Small intestine (tissue), 7 donors: ENCODE measurements around the gene TIMP4. TPM values are rescaled to one million over a fixed set of nuclear protein-coding genes. Genes with fewer than 3 reads are reported as not detected.

Source experiments
- DNase-seq, 2 donors: peaks; one replicate each; pipeline versions ENCODE4 v3.0.0 to v3.0.0-alpha.2; 2013
- FAIRE-seq: peaks from 2 replicates; lab custom pipeline; 2012; peaks lifted over from hg19 to GRCh38; lab: Jason Lieb, UNC
- H3K27ac ChIP-seq, 3 donors: one replicate each; pipeline ENCODE4 v1.5.1; 2013; ENCODE audit warnings: low read length in 2 of 3, mild to moderate bottlenecking in 2 of 3, control low read depth in 1 of 3, inconsistent platforms in 1 of 3, low read depth in 1 of 3, moderate library complexity in 1 of 3
- H3K27me3 ChIP-seq, 3 donors: one replicate each; pipeline ENCODE4 v1.6.1; 2013; ENCODE audit warnings: low read length in 3 of 3, inconsistent platforms in 1 of 3; ENCODE audit not compliant: control insufficient read depth in 3 of 3, insufficient read depth in 3 of 3
- H3K36me3 ChIP-seq, 3 donors: one replicate each; pipeline ENCODE4 v1.6.1; 2013; ENCODE audit warnings: low read length in 3 of 3, inconsistent platforms in 1 of 3, low read depth in 1 of 3, mild to moderate bottlenecking in 1 of 3, moderate library complexity in 1 of 3; ENCODE audit not compliant: control insufficient read depth in 3 of 3, insufficient read depth in 2 of 3
- H3K4me1 ChIP-seq, 3 donors: one replicate each; pipeline ENCODE4 v1.6.1; 2013; ENCODE audit warnings: low read length in 2 of 3, inconsistent platforms in 1 of 3, low read depth in 1 of 3, mild to moderate bottlenecking in 1 of 3, moderate library complexity in 1 of 3; ENCODE audit not compliant: control insufficient read depth in 3 of 3, insufficient read depth in 2 of 3
- H3K4me3 ChIP-seq, 3 donors: one replicate each; pipeline ENCODE4 v1.5.1; 2013; ENCODE audit warnings: low read length in 3 of 3, control low read depth in 1 of 3, inconsistent platforms in 1 of 3, low read depth in 1 of 3, mild to moderate bottlenecking in 1 of 3, moderate library complexity in 1 of 3
- H3K9me3 ChIP-seq, 2 donors: one replicate each; pipeline ENCODE4 v1.6.1; 2013; ENCODE audit warnings: low read depth in 1 of 2, low read length in 1 of 2; ENCODE audit not compliant: control insufficient read depth in 2 of 2, insufficient read depth in 1 of 2
- WGBS, 3 donors: extraction: QIAGEN DNeasy Blood & Tissue Kit; methylation state at CpG; one replicate each; pipeline ENCODE4 v1.1.7; 2013; 5-methylcytosine and 5-hydroxymethylcytosine counted together
- polyA plus RNA-seq, 4 donors: library from polyadenylated mRNA; stranded (reverse) in 3 of 4; unstranded in 1 of 4; fragments of 200-250 nt in 3 of 4; fragments of 120-200 nt in 1 of 4; gene quantifications; one replicate each; pipeline versions ENCODE4 v1.2.1 to v1.2.3, GENCODE V29; 2013
- donor health status: healthy with polysubstance abuse.
- donor health status: control.
- donor health status: control.
- donor health status: Bipolar disorder and iron deficiency.
- donor health status: healthy.

TIMP4 gene
- polyA plus RNA-seq, 4 donors: 0.64 to 17.8 (median 2.3) TPM

DNA sequence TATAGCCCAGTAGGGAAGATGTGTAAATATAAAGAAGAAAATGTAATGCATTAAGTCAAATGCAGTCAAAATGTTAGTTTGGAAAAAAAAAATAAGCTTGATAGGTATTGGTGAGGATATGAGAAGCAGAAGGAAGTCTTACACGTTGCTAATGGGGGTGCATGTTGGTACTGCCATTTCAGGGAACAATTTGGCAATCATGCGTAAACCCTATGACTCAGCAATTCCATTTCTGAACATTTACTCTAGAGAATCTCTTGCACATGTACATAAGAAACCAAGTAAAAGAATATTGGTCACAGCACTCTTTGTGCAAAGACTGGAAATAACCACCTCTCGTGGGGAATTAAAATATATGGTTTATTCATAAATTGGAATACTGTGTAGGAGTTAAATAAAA lies 35.5 kb upstream of the TIMP4 start:
- Histone ChIP-seq H3K27ac (no peak overlapping the region), H3K36me3 (no peaks in the 10 kb centered on the region), H3K4me1 (peaks cover 0 to 8% (median 3%) of the 10 kb centered on the region in 3 donors), H3K9me3 (no peaks in the 10 kb centered on the region), H3K4me3 (no peak overlapping the region), H3K27me3 (no peaks in the 10 kb centered on the region)
- FAIRE-seq: no peak
- peak in 1 of 2 donors; percentile 36 for DNase-seq
- 41 to 43% (median 41%) methylated on average over 3 of the region's 3 CpGs for WGBS, 3 donors

DNA sequence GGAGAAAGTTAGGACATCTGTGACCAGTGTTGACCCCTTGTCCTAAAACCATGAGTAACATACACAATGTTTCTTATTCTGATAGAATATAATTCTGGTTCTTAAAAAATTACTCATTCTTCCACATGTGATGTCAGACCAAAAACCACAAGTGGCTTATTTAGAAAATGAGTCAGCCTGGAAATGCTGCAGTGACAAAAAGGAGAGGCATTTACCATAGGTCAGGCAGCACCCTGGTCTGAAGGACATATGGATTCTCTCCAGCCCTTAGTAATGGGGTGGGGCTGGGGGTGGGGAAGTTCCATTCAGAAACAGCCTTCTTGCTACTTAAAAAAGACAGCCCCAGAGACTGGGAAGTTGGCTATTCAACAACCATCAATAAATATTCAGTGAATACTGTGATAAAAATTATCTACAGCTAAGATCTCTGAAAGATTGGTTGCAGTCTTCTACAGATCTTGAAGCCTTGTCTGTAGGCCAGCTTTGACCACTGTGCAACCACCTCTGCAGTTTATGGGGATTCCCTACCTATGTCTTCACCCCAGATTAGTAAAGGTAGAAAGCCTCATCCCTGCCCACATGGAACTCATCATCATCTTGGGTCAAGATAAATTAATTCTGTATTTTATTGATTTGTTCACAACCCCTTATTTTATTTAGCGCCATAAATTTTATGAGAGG lies 34.9 kb upstream of the TIMP4 start:
- H3K36me3 ChIP-seq: no peaks in the 10 kb centered on the region
- peak overlapping the region in 1 of 3 donors; percentile 65 for H3K27ac ChIP-seq
- peak in 1 of 2 donors; percentile 76 for DNase-seq
- H3K4me1 ChIP-seq: peaks cover 0 to 8% (median 3%) of the 10 kb centered on the region in 3 donors
- 27 to 72% (median 51%) methylated on average over 1 of the region's 1 CpG for WGBS, 3 donors
- no peaks in the 10 kb centered on the region for H3K9me3 ChIP-seq
- H3K27me3 ChIP-seq: no peaks in the 10 kb centered on the region
- no peak for FAIRE-seq
- no peak overlapping the region for H3K4me3 ChIP-seq

DNA sequence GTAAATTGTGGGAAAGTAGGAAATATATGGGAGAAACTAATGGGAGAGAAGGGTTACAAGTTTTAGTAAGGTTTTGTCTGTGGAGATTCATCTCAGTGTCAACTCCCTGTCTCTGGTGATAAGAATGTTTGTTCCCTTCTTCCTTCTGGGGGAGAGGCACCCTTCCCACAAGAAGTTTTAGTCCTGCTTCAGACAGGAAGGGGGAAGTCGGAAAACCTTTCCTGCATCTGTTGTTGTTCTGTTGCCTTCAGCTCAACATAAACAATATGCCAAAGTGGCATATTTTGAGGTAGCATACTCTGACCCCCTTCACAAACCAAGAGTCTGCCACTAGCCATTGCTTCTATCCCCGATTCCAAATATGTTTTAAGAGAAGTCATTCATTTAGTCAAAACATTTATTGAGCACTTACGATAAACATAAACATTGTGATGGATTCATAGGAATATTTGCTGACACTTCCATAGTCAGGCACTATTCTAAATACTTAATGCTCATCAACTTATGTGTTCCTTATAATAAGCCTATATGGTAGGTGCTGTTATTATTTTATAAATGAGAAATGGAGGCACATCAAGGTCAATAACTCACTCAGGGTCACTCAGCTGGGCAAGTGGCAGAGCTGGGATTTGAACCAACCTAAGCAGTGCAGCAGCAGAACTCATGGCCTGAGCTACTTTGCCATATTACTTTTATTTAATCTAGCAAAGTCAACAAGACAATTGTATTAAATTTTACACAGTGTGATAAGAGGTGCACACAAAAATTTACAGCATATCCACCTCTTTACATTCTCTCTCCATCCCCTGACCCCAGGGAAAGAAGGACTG lies 34.2 kb upstream of the TIMP4 start:
- Histone ChIP-seq H3K9me3 (no peaks in the 10 kb centered on the region), H3K4me3 (no peak overlapping the region), H3K36me3 (no peaks in the 10 kb centered on the region), H3K4me1 (peaks cover 3 to 8% (median 4%) of the 10 kb centered on the region in 3 donors), H3K27me3 (no peaks in the 10 kb centered on the region), H3K27ac (peak overlapping the region in 1 of 3 donors; percentile 60)
- FAIRE-seq (no peak), DNase-seq (no peak)
- WGBS, 3 donors: 75 to 95% (median 87%) methylated on average over 3 of the region's 3 CpGs

DNA sequence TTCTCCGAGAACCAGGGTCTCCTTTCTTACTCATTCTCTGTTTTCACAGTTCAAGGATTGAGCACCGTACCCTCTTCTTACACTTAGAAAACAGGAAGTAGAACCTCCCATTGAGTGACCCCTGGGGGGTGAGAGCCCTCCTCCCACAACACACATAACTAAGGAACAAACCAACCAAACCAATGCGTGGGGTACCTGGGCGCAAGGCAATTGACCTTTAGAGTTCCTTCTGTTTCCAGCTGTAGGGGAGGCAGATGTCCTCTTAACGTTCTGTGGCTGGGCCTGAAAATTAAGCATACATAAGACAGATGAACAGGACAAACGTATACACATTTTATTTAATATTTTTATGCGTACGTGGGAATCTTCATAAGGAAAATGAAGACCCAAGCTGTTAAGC lies 33.5 kb upstream of the TIMP4 start:
- DNase-seq (no peak), FAIRE-seq (no peak)
- peaks cover 3 to 8% (median 4%) of the 10 kb centered on the region in 3 donors for H3K4me1 ChIP-seq
- H3K27me3 ChIP-seq: no peaks in the 10 kb centered on the region
- H3K4me3 ChIP-seq: no peak overlapping the region
- no peaks in the 10 kb centered on the region for H3K36me3 ChIP-seq
- WGBS, 3 donors: 85 to 97% (median 93%) methylated on average over 8 of the region's 8 CpGs
- H3K9me3 ChIP-seq: no peaks in the 10 kb centered on the region
- no peak overlapping the region for H3K27ac ChIP-seq

DNA sequence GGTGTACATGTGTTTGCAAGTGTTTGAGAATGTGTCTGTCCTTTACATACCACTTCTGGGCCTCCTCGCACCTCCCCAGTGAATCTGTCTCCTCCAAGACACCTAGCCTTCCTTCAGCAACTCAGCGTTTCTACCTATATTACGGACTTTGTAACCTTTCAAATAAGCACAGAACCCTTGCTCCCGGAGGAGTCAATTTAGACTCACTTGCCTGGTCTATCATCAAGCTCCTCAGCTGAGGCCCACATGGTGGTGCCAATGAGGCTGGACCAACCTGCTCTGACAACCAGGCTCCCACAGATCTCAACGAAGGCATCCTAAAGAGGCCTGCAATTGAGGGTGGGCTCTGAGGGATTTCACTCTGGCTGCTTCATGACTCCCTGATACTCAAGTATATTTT lies 32.8 kb upstream of the TIMP4 start:
- 44 to 75% (median 55%) methylated on average over 5 of the region's 5 CpGs for WGBS, 3 donors
- FAIRE-seq: no peak
- H3K36me3 ChIP-seq: no peaks in the 10 kb centered on the region
- H3K27me3 ChIP-seq: no peaks in the 10 kb centered on the region
- peaks cover 3 to 8% (median 4%) of the 10 kb centered on the region in 3 donors for H3K4me1 ChIP-seq
- H3K4me3 ChIP-seq: no peak overlapping the region
- DNase-seq: peak; percentile 26 to 66
- H3K9me3 ChIP-seq: no peaks in the 10 kb centered on the region
- no peak overlapping the region for H3K27ac ChIP-seq

DNA sequence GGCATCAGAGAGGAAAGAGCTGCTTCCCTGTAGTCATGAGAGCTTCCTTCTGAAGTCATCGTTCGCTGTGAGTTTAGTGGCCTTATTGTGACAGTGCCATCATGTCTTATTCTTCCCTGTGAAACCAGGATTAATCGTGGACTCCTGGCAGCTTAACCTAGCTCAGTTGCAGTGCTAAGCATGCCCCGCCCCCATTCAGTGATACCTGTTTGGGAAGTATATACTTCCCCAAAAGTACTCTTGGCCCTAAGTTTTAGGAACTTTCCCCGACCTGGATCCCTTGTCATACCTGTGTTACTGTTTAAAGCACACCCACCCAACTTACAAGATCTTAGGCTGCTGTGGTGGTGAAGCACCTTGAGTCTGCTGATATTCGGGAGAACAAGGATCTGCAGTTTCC lies 32.1 kb upstream of the TIMP4 start:
- no peak overlapping the region for H3K4me3 ChIP-seq
- no peaks in the 10 kb centered on the region for H3K36me3 ChIP-seq
- no peaks in the 10 kb centered on the region for H3K27me3 ChIP-seq
- peaks cover 3 to 8% (median 4%) of the 10 kb centered on the region in 3 donors for H3K4me1 ChIP-seq
- no peak for DNase-seq
- no peak overlapping the region for H3K27ac ChIP-seq
- WGBS, 3 donors: 84 to 91% (median 90%) methylated on average over 6 of the region's 6 CpGs
- no peaks in the 10 kb centered on the region for H3K9me3 ChIP-seq
- FAIRE-seq: no peak

DNA sequence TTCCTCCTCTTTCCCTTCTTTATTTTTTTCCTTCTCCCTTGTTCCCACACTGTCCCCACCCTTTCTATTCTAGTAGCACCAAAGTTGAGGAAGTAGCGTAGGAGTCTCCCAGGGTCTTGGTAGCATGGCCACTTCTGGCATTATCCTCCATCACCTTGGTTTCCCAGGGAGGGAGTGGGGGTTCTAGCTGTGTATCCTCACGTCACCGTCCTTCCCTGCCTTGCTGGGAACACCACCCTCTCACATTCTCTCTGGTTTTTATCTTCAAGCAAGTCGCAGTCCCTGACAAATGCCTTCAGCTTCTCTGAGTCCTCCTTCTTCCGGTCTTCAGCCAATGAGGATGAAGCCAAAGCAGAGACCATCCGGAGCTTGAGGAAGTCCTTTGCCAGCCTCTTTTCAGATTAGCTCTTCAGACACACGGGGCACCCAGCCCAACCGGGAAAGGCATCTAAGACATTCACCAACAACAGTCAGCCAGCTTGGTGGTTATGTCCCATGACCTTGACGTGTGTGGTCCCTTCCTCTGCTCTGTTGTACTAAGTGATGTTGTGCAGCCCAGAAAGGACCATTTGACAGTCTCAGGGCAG lies 31.6 kb upstream of the TIMP4 start:
- FAIRE-seq: no peak
- no peaks in the 10 kb centered on the region for H3K9me3 ChIP-seq
- H3K4me3 ChIP-seq: no peak overlapping the region
- H3K4me1 ChIP-seq: peaks cover 3 to 8% (median 4%) of the 10 kb centered on the region in 3 donors
- no peaks in the 10 kb centered on the region for H3K27me3 ChIP-seq
- WGBS, 3 donors: 91 to 96% (median 95%) methylated on average over 9 of the region's 9 CpGs
- DNase-seq: no peak
- no peak overlapping the region for H3K27ac ChIP-seq
- H3K36me3 ChIP-seq: no peaks in the 10 kb centered on the region

DNA sequence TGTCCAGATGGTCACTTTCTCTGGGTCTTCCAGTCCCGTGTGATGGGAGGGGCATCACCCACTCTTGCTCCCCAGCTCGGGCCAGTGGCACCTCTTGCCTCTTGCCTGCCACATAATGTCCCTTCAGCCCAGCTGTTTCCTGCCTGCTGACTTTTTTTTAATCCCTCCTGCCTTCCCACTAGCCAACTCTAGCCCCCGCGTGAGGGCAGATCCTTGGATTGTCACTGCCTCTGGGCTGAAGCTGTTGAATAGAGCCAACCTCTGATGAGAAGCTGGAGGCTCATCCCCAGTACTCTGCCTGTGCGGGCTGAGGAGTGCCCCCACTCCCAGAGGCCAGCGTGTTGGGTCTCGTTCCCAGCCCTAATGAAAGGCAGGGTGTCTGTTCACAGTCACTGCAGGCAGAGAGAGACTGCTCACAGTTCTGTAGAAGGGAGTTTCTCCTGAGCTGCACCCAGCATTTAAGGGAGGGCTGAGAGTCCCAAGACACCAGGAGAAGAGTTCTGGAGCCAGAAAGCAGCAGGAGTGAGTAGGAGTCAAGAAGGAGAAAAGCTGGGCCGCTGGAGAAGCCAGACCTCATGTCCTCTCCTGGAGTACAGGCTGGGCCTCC lies 30.1 kb upstream of the TIMP4 start:
- Histone ChIP-seq H3K36me3 (no peaks in the 10 kb centered on the region), H3K9me3 (no peaks in the 10 kb centered on the region), H3K4me1 (peaks cover 3 to 9% (median 8%) of the 10 kb centered on the region in 3 donors), H3K27ac (no peak overlapping the region), H3K27me3 (no peaks in the 10 kb centered on the region), H3K4me3 (no peak overlapping the region)
- 81 to 90% (median 88%) methylated on average over 8 of the region's 8 CpGs for WGBS, 3 donors
- no peak for DNase-seq
- FAIRE-seq: no peak
